Measurements from ENCODE around the gene PIGU.
A peak's percentile ranks its signal among the peaks of the same experiment; 100 is the strongest.

- TF ChIP-seq FOXO4 (CRISPR knock-in tag; conservative IDR thresholded peaks at IDR 0.05) (no peak), CBFB (CRISPR knock-in tag; IDR thresholded peaks at IDR 0.05) (0 out of 2 replicates have a peak, but pooled peaks have one; percentile 66), MXI1 (IDR thresholded peaks at IDR 0.05; ENCODE audit: borderline replicate concordance, low read depth, low read length) (peak; percentile 67; the same call in 1 of the 3 replicates), NR0B2 (CRISPR knock-in tag; IDR thresholded peaks at IDR 0.05) (no peak), EZH2 (conservative IDR thresholded peaks at IDR 0.05; ENCODE audit: low read depth, low read length) (no peak), ARID3A (IDR thresholded peaks at IDR 0.05; ENCODE audit: low read depth, low read length) (0 out of 2 replicates have a peak, but pooled peaks have one; percentile 13), BHLHE40 (IDR thresholded peaks at IDR 0.05; ENCODE audit: low read length) (no peak), ZNF570 (CRISPR knock-in tag; IDR thresholded peaks at IDR 0.05; ENCODE audit: borderline replicate concordance) (no peak), NFRKB (IDR thresholded peaks at IDR 0.05) (no peak), YY1 (IDR thresholded peaks at IDR 0.05; ENCODE audit: insufficient read depth, insufficient replicate concordance, low read depth, low read length) (no peak)
Measured at GRCh38 chr20:34712525-34713192, 35.8 kb upstream of the PIGU start.
